ENCODE results near the gene LTA.

DNA sequence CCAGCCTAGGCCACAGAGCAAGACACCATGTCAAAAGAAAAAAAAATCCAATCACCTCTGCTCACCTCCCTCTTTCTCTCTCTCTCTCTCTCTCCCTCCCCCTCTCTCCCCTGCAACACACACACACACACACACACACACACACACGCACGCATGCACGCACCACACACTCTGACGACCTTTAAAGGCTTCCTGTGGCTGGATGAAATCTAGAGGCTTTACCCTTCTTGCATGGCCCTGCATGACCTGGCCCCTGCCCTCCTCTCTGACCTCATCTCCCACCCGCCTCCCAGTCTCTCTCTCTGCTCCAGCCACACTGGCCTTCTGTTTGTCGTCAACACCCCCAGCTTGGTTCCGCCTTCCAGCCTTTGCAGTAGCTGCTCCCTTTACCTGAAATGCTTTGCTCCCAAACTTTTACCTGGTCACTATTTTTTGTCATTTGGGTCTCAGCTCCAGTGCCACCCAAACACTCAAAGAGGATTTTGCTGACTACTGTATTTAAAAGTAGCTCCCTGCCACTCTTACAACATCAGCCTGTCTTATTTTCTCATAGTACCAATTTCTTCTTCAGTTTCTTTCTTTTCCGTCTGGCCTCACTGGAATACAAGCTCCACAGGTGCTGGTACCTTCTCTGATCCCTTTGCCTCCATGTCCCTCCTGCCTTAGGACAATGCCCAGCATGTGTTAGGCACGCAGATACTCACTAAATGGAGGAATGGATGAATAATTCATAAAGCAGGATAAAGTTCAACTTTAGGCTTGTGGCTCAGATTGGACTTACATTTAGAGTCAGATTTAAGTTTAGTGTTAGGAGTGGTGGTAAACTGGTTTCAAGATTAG is 4.3 kb upstream of the LTA start:
- TF ChIP-seq, protein P1, sequence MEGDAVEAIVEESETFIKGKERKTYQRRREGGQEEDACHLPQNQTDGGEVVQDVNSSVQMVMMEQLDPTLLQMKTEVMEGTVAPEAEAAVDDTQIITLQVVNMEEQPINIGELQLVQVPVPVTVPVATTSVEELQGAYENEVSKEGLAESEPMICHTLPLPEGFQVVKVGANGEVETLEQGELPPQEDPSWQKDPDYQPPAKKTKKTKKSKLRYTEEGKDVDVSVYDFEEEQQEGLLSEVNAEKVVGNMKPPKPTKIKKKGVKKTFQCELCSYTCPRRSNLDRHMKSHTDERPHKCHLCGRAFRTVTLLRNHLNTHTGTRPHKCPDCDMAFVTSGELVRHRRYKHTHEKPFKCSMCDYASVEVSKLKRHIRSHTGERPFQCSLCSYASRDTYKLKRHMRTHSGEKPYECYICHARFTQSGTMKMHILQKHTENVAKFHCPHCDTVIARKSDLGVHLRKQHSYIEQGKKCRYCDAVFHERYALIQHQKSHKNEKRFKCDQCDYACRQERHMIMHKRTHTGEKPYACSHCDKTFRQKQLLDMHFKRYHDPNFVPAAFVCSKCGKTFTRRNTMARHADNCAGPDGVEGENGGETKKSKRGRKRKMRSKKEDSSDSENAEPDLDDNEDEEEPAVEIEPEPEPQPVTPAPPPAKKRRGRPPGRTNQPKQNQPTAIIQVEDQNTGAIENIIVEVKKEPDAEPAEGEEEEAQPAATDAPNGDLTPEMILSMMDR (IDR thresholded peaks at IDR 0.05), result no peak
- TF ChIP-seq POLR2A (IDR thresholded peaks at IDR 0.05), result no peak
